Measurements from ENCODE around the gene TCP10L.
"Not testable (repeated sequence)": the region's sequence is repeated elsewhere in the genome, so short reads cannot be mapped to it uniquely, and the experiment has no call there.

The TCP10L gene, protein sequence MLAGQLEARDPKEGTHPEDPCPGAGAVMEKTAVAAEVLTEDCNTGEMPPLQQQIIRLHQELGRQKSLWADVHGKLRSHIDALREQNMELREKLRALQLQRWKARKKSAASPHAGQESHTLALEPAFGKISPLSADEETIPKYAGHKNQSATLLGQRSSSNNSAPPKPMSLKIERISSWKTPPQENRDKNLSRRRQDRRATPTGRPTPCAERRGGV

GRCh38 chr21:32585042-32585710, at the start of gene TCP10L:
Gene TCP10L (minus strand): TSS chr21:32585523. CDS start chr21:32584304, 1,219 bp downstream.
- DNase-seq (ENCODE audit: low spot score), result no peak

DNA sequence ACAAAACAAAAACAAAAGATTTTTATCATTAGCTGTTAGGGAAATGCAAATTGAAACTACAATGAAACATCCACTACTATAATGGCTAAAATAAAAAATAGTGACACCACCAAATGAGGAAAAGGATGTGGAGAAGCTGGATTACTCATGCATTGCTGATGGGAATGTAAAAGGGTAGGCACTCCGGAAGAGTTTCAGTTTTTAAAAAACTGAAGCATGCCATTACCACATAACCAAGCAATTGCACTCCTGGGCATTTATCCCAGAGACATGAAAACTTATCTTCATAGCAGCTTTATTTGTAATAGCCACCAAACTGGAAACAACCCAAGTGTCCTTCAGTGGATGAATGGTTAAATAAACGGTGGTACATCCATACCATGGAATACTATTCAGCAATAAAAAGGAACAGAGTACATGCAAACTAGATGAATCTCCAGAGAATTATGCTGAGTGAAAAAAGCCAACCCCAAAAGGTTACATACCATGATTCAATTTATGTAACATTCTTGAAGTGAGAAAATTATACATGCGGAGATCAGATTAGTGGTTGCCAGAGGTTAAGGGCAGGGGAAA, 41.4 kb upstream of the TCP10L start:
- DNase-seq (ENCODE audit: low spot score), result no peak

- DNase-seq (ENCODE audit: low spot score), result not testable (repeated sequence)
These were observed 32.9 kb upstream of the TCP10L start for GRCh38 chr21:32618218-32618617.

DNA sequence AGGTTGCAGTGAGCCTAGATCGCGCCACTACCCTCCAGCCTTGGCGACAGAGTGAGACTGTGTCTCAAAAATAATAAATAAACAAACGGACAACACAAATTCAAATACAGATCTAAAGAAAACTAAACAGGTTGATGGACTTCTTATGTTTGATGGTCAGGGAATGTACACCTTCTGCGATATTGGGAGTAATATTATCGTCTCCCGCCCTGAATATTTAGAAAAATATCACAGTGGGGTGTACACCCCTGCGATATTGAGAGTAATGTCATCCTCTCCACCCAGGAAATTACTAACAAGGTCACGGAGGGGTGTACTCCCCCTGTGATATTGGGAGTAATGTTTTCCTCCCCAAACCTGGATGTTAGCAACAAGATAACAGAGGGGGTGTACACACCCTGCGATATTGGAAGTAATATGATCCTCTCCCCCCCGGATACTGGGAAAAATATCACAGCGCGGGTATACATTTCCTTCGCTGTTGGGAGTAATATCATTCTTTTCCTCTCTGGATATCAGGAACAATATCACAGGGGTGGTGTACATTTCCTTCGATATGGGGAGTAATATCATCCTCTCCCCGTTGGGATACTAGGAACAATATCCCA, 28.2 kb upstream of the TCP10L start:
- DNase-seq (ENCODE audit: low spot score), result no peak

DNA sequence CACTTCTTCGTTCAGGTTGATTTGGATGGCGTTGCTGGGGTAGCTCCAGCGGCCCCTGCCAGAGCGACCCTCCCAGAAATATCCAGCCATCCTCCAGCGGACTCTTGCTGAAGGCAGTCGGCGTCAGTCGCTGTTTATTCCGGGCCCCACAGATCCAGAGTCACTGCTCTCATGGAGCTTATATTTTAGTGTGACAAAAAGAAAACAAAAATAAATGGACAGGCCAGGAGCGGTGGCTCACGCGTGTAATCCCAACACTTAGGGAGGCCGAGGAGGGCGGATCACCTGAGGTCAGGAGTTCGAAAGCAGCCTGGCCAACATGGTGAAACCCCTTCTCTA, 27.6 kb upstream of the TCP10L start:
- DNase-seq (ENCODE audit: low spot score), result no peak

GRCh38 chr21:32612075-32612998, 27.0 kb upstream of the TCP10L start, which contains the start of gene CFAP298:
Gene CFAP298 (minus strand): TSS chr21:32612377. CDS start chr21:32612243, 134 bp downstream.
- DNase-seq (ENCODE audit: low spot score), result peak; percentile 90

GRCh38 chr21:32611471-32611997, 26.2 kb upstream of the TCP10L start:
- DNase-seq (ENCODE audit: low spot score), result no peak

- not testable (repeated sequence) for DNase-seq (ENCODE audit: low spot score)
These were observed 25.6 kb upstream of the TCP10L start for GRCh38 chr21:32610940-32611339.

- DNase-seq (ENCODE audit: low spot score), result no peak
These were observed 23.5 kb upstream of the TCP10L start for GRCh38 chr21:32608851-32609250.

GRCh38 chr21:32605469-32605868, 20.1 kb upstream of the TCP10L start:
- no peak for DNase-seq (ENCODE audit: low spot score)

GRCh38 chr21:32604464-32604863, 19.1 kb upstream of the TCP10L start:
- DNase-seq (ENCODE audit: low spot score), result no peak

- DNase-seq (ENCODE audit: low spot score), result no peak
These were observed 17.8 kb upstream of the TCP10L start for GRCh38 chr21:32603131-32603530.

DNA sequence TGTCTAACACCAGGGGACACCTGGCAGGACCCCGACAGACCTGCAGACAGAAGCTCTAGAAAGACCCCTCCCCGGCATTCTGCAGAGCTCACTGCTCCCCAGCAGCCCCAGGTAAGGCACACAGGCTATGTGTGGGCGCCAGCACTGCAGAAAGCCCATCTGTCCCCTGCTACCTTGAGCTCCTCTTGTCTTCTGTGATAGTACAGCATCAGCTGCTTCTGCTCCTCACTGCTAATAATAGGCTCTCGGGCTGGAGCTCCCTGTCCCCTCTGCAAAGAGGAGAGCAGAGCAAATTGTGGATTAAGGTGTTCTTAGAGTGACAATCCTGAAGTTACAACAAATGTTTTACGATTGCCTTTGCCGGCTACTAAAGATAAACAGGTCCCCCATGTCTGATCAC, 16.8 kb upstream of the TCP10L start:
- no peak for DNase-seq (ENCODE audit: low spot score)

DNA sequence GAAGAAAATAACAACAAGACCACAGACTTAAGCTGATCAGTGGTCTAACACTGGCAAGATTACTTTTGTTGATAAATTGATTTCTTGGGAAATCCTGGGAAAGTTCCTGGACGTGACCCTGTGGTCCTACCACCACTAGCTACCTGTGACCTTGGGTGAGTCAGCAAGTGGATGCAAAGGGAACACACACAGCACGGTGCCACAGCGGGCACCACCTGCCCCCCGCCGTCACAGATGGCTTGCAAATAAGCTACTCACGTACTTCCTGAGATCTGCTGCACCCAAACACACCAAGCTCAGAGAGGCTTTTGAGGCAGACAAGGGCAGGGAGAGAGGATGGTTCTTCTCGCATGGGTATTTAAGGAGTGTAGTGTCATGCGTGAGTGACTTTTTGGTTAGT, 14.2 kb upstream of the TCP10L start:
- DNase-seq (ENCODE audit: low spot score), result no peak

- DNase-seq (ENCODE audit: low spot score), result no peak
These were observed 13.8 kb upstream of the TCP10L start for GRCh38 chr21:32599091-32599490.

GRCh38 chr21:32597205-32597604, 11.9 kb upstream of the TCP10L start:
- no peak for DNase-seq (ENCODE audit: low spot score)

GRCh38 chr21:32595431-32595830, 10.1 kb upstream of the TCP10L start:
- DNase-seq (ENCODE audit: low spot score), result no peak

- DNase-seq (ENCODE audit: low spot score), result no peak
These were observed 8.4 kb upstream of the TCP10L start for GRCh38 chr21:32593690-32594089.

- DNase-seq (ENCODE audit: low spot score), result no peak
These were observed 7.7 kb upstream of the TCP10L start for GRCh38 chr21:32592929-32593502.

DNA sequence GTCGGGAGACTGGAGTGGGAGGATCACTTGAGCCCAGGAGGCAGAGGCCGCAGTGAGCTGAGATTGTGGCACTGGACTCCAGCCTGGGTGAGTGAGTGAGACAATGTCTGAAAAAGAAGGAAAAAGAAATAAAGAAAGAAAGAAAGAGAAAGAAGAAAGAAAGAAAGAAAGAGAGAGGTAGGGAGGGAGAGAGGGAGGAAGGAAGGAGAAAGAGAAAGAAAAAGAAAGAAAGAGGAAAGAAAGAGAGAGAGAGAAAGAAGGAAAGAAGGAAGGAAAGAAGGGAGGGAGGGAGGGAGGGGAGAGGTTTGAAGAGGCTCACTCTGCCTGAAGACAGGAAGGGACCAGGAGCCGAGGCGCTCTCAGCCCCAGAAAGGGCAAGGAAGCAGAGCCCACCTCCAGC, 4.8 kb upstream of the TCP10L start:
- no peak for DNase-seq (ENCODE audit: low spot score)

GRCh38 chr21:32587651-32588050, 2.3 kb upstream of the TCP10L start:
- DNase-seq (ENCODE audit: low spot score), result no peak

Data from ecto neural progenitor cell (in vitro differentiated cells).